Brain microvascular endothelial cell (primary cell): ENCODE measurements around the gene GNB5.
"Not testable (repeated sequence)": the region's sequence is repeated elsewhere in the genome, so short reads cannot be mapped to it uniquely, and the experiment has no call there.

Experiments
- DNase-seq: peaks from one replicate; pipeline ENCODE4 v3.0.0-alpha.2; 2020
- H3K27ac ChIP-seq: fragments of 250-450 bp; sonication (Bioruptor Pico); 2 replicates; pipeline ENCODE4 v1.5.1; 2020; ENCODE audit warnings: mild to moderate bottlenecking, moderate library complexity
- H3K27me3 ChIP-seq: fragments of 250-450 bp; sonication (Bioruptor Pico); replicated peaks from 2 replicates; pipeline ENCODE4 v1.5.1; 2020; ENCODE audit warnings: mild to moderate bottlenecking
- H3K36me3 ChIP-seq: fragments of 250-450 bp; sonication (Bioruptor Pico); replicated peaks from 2 replicates; pipeline ENCODE4 v1.5.1; 2020; ENCODE audit warnings: mild to moderate bottlenecking
- H3K4me3 ChIP-seq: 2 replicates; pipeline ENCODE4 v1.5.1; 2011; ENCODE audit warnings: low read depth, mild to moderate bottlenecking, control low read depth, low read length, moderate library complexity
- in situ Hi-C: cut with HindIII; loops from 2 replicates; pipeline ENCODE4 v1.10.0; 2017; ENCODE audit warnings: low sequenced_read_pairs, low pct_ligation_motif_present
- TF ChIP-seq, protein P1 (sequence below): IDR thresholded peaks from 2 replicates; pipeline ENCODE4 v1.5.1; 2011; ENCODE audit warnings: low read depth, mild to moderate bottlenecking, moderate library complexity, low read length, control low read depth, inconsistent platforms; ENCODE audit errors: missing control alignments

GNB5 gene

DNA sequence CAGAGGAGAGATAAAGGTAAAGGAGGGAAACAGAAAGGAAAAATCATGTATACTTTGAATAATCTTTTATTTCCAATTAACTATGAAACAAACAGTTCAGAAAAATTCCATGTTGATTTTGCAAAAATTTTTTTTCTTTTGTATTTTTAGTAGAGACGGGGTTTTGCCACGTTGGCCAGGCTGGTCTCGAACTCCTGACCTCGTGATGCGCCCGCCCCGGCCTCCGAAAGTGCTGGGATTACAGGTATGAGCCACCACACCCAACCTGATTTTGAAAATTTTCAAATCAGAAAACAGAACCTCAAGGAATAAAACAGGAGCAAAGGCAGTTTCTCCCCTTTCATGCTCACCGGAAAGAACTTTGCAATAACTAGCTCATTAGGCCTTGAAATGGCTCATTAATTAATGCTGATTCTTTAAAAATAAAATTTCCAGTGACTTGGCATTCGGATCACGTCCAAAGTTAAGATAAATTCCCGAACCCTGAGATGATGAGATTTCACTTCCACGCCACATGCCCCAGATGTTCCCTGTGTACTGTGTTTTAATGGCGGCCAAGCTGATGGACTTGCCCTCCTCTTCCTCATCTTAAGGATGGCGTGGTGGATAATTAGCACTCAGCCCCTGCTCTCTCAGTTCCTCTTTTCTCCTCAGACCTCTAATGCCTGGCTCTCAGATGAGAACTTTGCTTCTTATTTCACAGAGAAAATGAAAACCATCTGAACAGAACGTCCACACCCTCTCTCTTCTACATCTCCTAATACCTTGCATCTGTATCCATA, 89.5 kb downstream of the GNB5 start:
- no peaks in the 10 kb centered on the region for H3K36me3 ChIP-seq
- no peak overlapping the region for H3K4me3 ChIP-seq
- no peaks in the 10 kb centered on the region for H3K27me3 ChIP-seq
- no peak for DNase-seq
- in situ Hi-C loops, result no loop called here
- TF ChIP-seq, protein P1, sequence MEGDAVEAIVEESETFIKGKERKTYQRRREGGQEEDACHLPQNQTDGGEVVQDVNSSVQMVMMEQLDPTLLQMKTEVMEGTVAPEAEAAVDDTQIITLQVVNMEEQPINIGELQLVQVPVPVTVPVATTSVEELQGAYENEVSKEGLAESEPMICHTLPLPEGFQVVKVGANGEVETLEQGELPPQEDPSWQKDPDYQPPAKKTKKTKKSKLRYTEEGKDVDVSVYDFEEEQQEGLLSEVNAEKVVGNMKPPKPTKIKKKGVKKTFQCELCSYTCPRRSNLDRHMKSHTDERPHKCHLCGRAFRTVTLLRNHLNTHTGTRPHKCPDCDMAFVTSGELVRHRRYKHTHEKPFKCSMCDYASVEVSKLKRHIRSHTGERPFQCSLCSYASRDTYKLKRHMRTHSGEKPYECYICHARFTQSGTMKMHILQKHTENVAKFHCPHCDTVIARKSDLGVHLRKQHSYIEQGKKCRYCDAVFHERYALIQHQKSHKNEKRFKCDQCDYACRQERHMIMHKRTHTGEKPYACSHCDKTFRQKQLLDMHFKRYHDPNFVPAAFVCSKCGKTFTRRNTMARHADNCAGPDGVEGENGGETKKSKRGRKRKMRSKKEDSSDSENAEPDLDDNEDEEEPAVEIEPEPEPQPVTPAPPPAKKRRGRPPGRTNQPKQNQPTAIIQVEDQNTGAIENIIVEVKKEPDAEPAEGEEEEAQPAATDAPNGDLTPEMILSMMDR, result no peak
- H3K27ac ChIP-seq, result peak overlapping the region; percentile 87

DNA sequence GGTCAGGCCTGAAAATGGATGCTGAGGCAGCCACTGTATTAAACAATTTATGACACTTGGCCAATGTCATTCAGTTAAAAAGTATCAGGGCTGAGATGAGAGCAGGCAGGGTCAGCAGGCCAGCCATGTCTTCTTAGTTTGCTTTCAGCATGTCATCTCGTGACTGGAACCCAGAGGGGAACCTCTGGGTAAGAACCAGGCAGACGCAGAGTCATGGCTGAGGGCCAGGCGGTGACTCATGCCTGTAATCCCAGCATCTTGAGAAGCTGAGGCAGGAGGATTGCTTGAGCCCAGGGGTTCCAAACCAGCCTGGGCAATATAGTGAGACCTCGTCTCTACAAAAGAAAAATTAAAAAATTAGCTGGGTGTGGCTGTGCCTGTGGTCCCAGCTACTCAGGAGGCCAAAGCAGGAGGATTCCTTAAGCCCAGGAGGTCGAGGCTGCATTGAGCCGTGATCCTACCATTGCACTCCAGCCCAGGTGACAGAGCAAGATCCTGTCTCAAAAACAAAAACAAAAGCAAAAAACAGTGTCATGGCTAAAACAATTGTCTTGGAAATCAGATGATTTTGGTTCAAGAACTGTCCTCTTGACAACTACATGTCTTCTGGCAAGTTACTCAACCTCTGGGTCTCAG, 90.3 kb downstream of the GNB5 start:
- no peak overlapping the region for H3K27ac ChIP-seq
- DNase-seq, result peak; percentile 97
- no peaks in the 10 kb centered on the region for H3K36me3 ChIP-seq
- TF ChIP-seq, protein P1, result no peak
- in situ Hi-C loops, result no loop called here
- no peaks in the 10 kb centered on the region for H3K27me3 ChIP-seq
- no peak overlapping the region for H3K4me3 ChIP-seq

DNA sequence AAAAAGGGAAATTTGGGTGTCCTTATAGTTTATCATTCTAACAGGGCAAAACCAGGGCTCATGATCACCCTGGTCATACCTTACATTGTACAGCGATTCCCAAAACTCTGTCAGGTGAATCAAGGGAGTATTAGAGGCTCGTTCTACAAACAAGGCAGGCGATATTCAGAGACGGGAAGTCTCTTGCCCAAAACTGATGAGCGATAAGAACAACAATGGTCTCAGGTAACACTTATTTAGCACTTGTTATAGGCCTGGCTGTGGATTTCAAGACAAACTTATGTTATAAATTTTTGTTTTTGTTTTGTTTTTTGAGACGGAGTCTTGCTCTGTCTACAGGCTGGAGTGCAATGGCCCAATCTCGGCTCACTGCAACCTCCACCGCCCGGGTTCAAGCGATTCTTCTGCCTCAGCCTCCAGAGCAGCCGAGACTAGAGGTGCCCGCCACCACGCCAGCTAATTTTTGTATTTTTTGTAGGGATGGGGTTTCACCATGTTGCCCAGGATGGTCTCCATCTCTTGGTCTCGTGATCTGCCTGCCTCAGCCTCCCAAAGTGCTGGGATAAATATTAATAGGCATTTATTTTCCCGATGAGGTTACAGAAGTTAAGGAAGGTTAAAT, 91.4 kb downstream of the GNB5 start:
- H3K36me3 ChIP-seq, result no peaks in the 10 kb centered on the region
- TF ChIP-seq, protein P1, result no peak
- in situ Hi-C loops, result no loop called here
- no peaks in the 10 kb centered on the region for H3K27me3 ChIP-seq
- no peak overlapping the region for H3K4me3 ChIP-seq
- H3K27ac ChIP-seq, result no peak overlapping the region
- DNase-seq, result no peak

DNA sequence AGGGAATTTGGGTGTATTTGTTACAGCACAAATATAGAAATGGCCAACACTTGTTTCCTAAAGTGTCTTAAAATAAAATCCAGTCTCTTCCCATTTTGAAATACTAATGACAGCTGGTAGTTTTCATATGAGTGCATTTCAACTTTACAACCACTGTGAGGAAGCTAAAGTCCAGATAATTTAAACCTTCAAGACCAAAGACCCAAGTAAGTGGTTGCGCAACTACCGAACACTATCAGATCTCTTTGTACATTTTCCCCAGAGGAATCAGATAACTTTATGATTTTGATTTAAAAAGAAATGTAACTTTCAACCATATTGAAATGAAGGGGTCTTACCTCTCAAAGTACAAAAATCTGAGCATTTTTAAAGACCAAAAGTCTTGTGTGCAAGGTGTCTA, 92.9 kb downstream of the GNB5 start:
- H3K4me3 ChIP-seq, result no peak overlapping the region
- DNase-seq, result no peak
- H3K36me3 ChIP-seq, result no peaks in the 10 kb centered on the region
- in situ Hi-C loops, result no loop called here
- no peak overlapping the region for H3K27ac ChIP-seq
- TF ChIP-seq, protein P1, result no peak
- no peaks in the 10 kb centered on the region for H3K27me3 ChIP-seq

DNA sequence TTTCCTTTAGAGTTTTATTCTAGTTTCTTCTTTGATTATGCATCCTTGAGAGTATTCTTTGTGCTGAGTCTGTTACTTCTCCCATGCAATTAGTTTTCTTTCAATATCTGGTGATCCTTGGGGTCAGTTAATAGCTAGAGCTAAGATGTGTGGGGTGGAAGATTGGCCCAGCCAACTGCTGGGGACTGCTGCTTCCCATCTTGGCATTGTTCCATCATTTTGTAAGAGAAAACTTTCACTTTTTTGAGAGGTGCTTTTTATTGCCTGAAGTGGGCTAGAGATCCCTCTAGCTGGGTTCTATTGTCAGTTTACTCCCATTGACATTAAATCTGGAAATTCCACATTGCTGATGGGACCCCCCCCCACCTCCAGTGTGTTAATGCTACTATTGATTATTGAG, 94.0 kb downstream of the GNB5 start:
- H3K27me3 ChIP-seq, result no peaks in the 10 kb centered on the region
- no peak overlapping the region for H3K4me3 ChIP-seq
- H3K36me3 ChIP-seq, result no peaks in the 10 kb centered on the region
- no peak overlapping the region for H3K27ac ChIP-seq
- TF ChIP-seq, protein P1, result no peak
- in situ Hi-C loops, result no loop called here
- DNase-seq, result no peak

DNA sequence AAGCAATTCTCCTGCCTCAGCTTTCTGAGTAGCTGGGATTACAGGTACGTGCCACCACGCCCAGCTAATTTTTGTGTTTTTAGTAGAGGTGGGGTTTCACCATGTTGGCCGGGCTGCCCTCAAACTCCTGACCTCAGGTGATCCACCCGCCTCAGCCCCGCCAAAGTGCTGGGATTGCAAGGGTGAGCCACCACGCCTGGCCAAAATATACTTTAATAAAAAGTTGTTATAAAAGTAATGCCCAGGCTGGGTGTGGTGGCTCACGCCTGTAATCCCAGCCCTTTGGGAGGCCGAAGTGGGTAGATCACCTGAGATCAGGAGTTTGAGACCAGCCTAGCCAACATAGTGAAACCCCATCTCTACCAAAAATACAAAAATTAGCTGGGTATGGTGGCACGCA, 94.7 kb downstream of the GNB5 start:
- H3K4me3 ChIP-seq, H3K27me3 ChIP-seq, H3K27ac ChIP-seq, in situ Hi-C loops, DNase-seq, H3K36me3 ChIP-seq: not testable (repeated sequence)
